HEK293 (cell line): ENCODE measurements around the gene DEPDC5.
A peak's percentile ranks its signal among the peaks of the same experiment; 100 is the strongest.

Experiments used
- BCL11B ChIP-seq: fragments of 450-650 bp; formaldehyde crosslinking; IDR thresholded peaks from 2 replicates; pipeline ENCODE4 v1.5.1; 2016; ENCODE audit warnings: low read depth, missing biosample characterization, missing genetic modification characterization
- IKZF3 ChIP-seq: fragments of 450-650 bp; IDR thresholded peaks from 2 replicates; pipeline ENCODE4 v1.5.0; 2018; ENCODE audit warnings: missing biosample characterization, mild to moderate bottlenecking, missing genetic modification characterization, moderate library complexity
- KLF1 ChIP-seq: fragments of 450-650 bp; formaldehyde crosslinking; IDR thresholded peaks from 2 replicates; pipeline ENCODE4 v1.5.1; 2016; ENCODE audit warnings: missing biosample characterization, missing genetic modification characterization
- KLF10 ChIP-seq: fragments of 450-650 bp; IDR thresholded peaks from 2 replicates; pipeline ENCODE4 v1.5.1; 2018; ENCODE audit warnings: missing biosample characterization, mild to moderate bottlenecking, missing genetic modification characterization
- KLF17 ChIP-seq: fragments of 450-650 bp; formaldehyde crosslinking; IDR thresholded peaks from 2 replicates; pipeline ENCODE4 v1.5.1; 2016; ENCODE audit warnings: missing biosample characterization, missing genetic modification characterization
- KLF7 ChIP-seq: fragments of 450-650 bp; formaldehyde crosslinking; IDR thresholded peaks from 2 replicates; pipeline ENCODE4 v1.5.1; 2016; ENCODE audit warnings: missing biosample characterization, missing genetic modification characterization, borderline replicate concordance
- YY1 ChIP-seq: fragments of 450-650 bp; formaldehyde crosslinking; IDR thresholded peaks from 2 replicates; pipeline ENCODE4 v1.5.1; 2018; ENCODE audit warnings: missing biosample characterization, missing genetic modification characterization
- YY2 ChIP-seq: fragments of 450-650 bp; formaldehyde crosslinking; IDR thresholded peaks from 2 replicates; pipeline ENCODE4 v1.5.1; 2016; ENCODE audit warnings: missing biosample characterization, missing genetic modification characterization
- ZBTB21 ChIP-seq: fragments of 450-650 bp; formaldehyde crosslinking; IDR thresholded peaks from 2 replicates; pipeline ENCODE4 v1.5.1; 2017; ENCODE audit warnings: missing biosample characterization, missing genetic modification characterization
- ZBTB48 ChIP-seq: fragments of 450-650 bp; formaldehyde crosslinking; IDR thresholded peaks from 2 replicates; pipeline ENCODE4 v1.5.1; 2016; ENCODE audit warnings: missing biosample characterization, missing genetic modification characterization
- ZBTB7A ChIP-seq: fragments of 450-650 bp; formaldehyde crosslinking; IDR thresholded peaks from 2 replicates; pipeline ENCODE4 v1.5.1; 2016; ENCODE audit warnings: low read depth, missing biosample characterization, missing genetic modification characterization
- ZBTB8A ChIP-seq: fragments of 450-650 bp; formaldehyde crosslinking; IDR thresholded peaks from 2 replicates; pipeline ENCODE4 v1.5.1; 2016; ENCODE audit warnings: missing biosample characterization, missing genetic modification characterization
- ZFHX2 ChIP-seq: fragments of 450-650 bp; formaldehyde crosslinking; conservative IDR thresholded peaks from 2 replicates; pipeline ENCODE4 v1.5.1; 2016; ENCODE audit warnings: missing biosample characterization, missing genetic modification characterization
- ZFP3 ChIP-seq: fragments of 450-650 bp; formaldehyde crosslinking; IDR thresholded peaks from 2 replicates; pipeline ENCODE4 v1.5.1; 2016; ENCODE audit warnings: low read depth, missing biosample characterization, missing genetic modification characterization
- ZNF112 ChIP-seq: fragments of 450-650 bp; formaldehyde crosslinking; IDR thresholded peaks from 2 replicates; pipeline ENCODE4 v1.5.0; 2017; ENCODE audit warnings: missing biosample characterization, missing genetic modification characterization
- ZNF140 ChIP-seq: fragments of 450-650 bp; formaldehyde crosslinking; IDR thresholded peaks from 2 replicates; pipeline ENCODE4 v1.5.1; 2016; ENCODE audit warnings: missing biosample characterization, missing genetic modification characterization
- ZNF24 ChIP-seq: fragments of 450-650 bp; formaldehyde crosslinking; IDR thresholded peaks from 2 replicates; pipeline ENCODE4 v1.5.1; 2016; ENCODE audit warnings: missing biosample characterization, missing genetic modification characterization
- ZNF449 ChIP-seq: fragments of 450-650 bp; formaldehyde crosslinking; IDR thresholded peaks from 2 replicates; pipeline ENCODE4 v1.5.1; 2017; ENCODE audit warnings: missing biosample characterization, mild to moderate bottlenecking, missing genetic modification characterization, moderate library complexity
- ZNF514 ChIP-seq: fragments of 450-650 bp; formaldehyde crosslinking; IDR thresholded peaks from 2 replicates; pipeline ENCODE4 v1.5.1; 2016; ENCODE audit warnings: missing biosample characterization, missing genetic modification characterization
- ZNF560 ChIP-seq: fragments of 450-650 bp; formaldehyde crosslinking; IDR thresholded peaks from 2 replicates; pipeline ENCODE4 v1.5.1; 2017; ENCODE audit warnings: missing biosample characterization, missing genetic modification characterization, borderline replicate concordance
- ZNF664 ChIP-seq: fragments of 450-650 bp; formaldehyde crosslinking; IDR thresholded peaks from 2 replicates; pipeline ENCODE4 v1.5.1; 2016; ENCODE audit warnings: missing biosample characterization, missing genetic modification characterization
- ZNF692 ChIP-seq: fragments of 450-650 bp; formaldehyde crosslinking; IDR thresholded peaks from 2 replicates; pipeline ENCODE4 v1.5.1; 2016; ENCODE audit warnings: missing biosample characterization, missing genetic modification characterization
- ZNF837 ChIP-seq: fragments of 450-650 bp; formaldehyde crosslinking; IDR thresholded peaks from 2 replicates; pipeline ENCODE4 v1.5.1; 2016; ENCODE audit warnings: missing biosample characterization, missing genetic modification characterization
- TF ChIP-seq, protein P1 (sequence below): fragments of 450-650 bp; formaldehyde crosslinking; IDR thresholded peaks from 2 replicates; pipeline ENCODE4 v1.5.1; 2016; ENCODE audit warnings: missing biosample characterization, missing genetic modification characterization
- TF ChIP-seq, protein P2 (sequence below): fragments of 450-650 bp; formaldehyde crosslinking; IDR thresholded peaks from 2 replicates; pipeline ENCODE4 v1.5.1; 2016; ENCODE audit warnings: missing biosample characterization, missing genetic modification characterization
- TF ChIP-seq, protein P3 (sequence below): fragments of 450-650 bp; formaldehyde crosslinking; IDR thresholded peaks from 2 replicates; pipeline ENCODE4 v1.5.1; 2017; ENCODE audit warnings: missing biosample characterization, missing genetic modification characterization
- TF ChIP-seq, protein P4 (sequence below): fragments of 450-650 bp; formaldehyde crosslinking; IDR thresholded peaks from 2 replicates; pipeline ENCODE4 v1.5.1; 2016; ENCODE audit warnings: missing biosample characterization, missing genetic modification characterization

Gene DEPDC5

DNA sequence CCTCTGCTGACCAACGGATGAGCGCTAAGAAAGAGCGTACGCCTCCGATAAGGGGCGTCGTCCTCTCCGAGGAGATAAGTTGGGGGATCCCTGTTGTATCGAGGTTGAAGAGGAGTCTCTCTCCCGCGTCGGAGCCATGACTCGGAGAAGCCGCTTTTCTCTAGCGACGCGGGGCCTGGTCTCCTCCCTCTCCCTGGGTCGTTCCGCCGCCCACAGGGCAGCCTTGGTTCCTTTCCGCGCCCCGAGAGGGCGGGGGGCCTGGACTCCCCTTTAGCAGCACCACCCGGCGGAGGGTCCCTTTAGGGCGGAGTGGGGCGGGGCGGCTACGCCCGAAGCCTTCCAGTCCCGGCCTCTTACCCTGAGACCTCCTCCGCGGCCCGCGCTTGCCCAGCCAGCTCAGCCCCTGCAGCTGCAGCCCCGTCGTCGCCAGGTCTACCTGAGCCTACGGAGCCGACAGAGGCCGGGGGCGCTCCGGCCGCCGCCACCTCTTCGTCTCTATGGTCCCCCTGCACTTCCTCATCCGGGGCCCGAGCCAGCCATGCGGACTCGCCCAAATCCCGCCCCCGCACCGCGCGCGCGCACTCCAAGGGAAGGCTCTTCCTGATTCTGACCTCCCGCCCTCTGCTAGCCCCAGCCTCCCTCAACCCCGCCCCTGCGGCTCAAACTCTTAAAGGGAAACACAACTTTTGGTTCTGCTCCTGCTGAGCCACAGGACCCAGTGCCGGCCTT lies 4.0 kb upstream of the DEPDC5 start, which contains the start of gene PRR14L (continued):
- TF ChIP-seq, protein P1, sequence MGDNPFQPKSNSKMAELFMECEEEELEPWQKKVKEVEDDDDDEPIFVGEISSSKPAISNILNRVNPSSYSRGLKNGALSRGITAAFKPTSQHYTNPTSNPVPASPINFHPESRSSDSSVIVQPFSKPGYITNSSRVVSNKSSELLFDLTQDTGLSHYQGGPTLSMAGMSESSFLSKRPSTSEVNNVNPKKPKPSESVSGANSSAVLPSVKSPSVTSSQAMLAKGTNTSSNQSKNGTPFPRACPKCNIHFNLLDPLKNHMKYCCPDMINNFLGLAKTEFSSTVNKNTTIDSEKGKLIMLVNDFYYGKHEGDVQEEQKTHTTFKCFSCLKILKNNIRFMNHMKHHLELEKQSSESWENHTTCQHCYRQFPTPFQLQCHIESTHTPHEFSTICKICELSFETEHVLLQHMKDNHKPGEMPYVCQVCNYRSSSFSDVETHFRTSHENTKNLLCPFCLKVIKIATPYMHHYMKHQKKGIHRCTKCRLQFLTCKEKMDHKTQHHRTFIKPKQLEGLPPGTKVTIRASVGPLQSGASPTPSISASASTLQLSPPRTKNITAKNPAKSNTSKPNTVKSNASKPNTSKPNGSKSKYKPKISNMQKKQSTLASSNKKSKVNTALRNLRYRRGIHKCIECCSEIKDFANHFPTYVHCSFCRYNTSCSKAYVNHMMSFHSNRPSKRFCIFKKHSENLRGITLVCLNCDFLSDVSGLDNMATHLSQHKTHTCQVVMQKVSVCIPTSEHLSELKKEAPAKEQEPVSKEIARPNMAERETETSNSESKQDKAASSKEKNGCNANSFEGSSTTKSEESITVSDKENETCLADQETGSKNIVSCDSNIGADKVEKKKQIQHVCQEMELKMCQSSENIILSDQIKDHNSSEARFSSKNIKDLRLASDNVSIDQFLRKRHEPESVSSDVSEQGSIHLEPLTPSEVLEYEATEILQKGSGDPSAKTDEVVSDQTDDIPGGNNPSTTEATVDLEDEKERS (tag by site-specific recombination): no peak
- no peak; the same call in 1 of the 2 replicates for TF ChIP-seq KLF17 (tag by site-specific recombination)
- TF ChIP-seq ZBTB8A: peak; percentile 94
- 0 out of 2 replicates have a peak, but pooled peaks have one; percentile 41 for TF ChIP-seq ZBTB7A
- no peak; the same call in 1 of the 2 replicates for TF ChIP-seq ZNF692 (tag by site-specific recombination)
- TF ChIP-seq YY2: peak; percentile 53
- 0 out of 2 replicates have a peak, but pooled peaks have one; percentile 38 for TF ChIP-seq ZNF24 (tag by site-specific recombination)
- TF ChIP-seq, protein P2, sequence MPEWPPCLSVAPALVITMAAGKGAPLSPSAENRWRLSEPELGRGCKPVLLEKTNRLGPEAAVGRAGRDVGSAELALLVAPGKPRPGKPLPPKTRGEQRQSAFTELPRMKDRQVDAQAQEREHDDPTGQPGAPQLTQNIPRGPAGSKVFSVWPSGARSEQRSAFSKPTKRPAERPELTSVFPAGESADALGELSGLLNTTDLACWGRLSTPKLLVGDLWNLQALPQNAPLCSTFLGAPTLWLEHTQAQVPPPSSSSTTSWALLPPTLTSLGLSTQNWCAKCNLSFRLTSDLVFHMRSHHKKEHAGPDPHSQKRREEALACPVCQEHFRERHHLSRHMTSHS (tag by site-specific recombination): no peak
- TF ChIP-seq ZBTB21: no peak
- no peak for TF ChIP-seq ZNF140
- TF ChIP-seq, protein P3, sequence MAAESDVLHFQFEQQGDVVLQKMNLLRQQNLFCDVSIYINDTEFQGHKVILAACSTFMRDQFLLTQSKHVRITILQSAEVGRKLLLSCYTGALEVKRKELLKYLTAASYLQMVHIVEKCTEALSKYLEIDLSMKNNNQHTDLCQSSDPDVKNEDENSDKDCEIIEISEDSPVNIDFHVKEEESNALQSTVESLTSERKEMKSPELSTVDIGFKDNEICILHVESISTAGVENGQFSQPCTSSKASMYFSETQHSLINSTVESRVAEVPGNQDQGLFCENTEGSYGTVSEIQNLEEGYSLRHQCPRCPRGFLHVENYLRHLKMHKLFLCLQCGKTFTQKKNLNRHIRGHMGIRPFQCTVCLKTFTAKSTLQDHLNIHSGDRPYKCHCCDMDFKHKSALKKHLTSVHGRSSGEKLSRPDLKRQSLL (tag by site-specific recombination): peak; percentile 32; the same call in 1 of the 2 replicates
- no peak for TF ChIP-seq ZNF112 (tag by site-specific recombination)
- no peak for TF ChIP-seq ZFP3 (tag by site-specific recombination)
- no peak for TF ChIP-seq ZNF837
- peak; percentile 55; the same call in 1 of the 2 replicates for TF ChIP-seq ZBTB48
- TF ChIP-seq ZNF560 (tag by site-specific recombination): no peak
- no peak for TF ChIP-seq IKZF3
- no peak for TF ChIP-seq ZNF514 (tag by site-specific recombination)
- peak; percentile 86 for TF ChIP-seq KLF10 (tag by site-specific recombination)
- TF ChIP-seq, protein P4, sequence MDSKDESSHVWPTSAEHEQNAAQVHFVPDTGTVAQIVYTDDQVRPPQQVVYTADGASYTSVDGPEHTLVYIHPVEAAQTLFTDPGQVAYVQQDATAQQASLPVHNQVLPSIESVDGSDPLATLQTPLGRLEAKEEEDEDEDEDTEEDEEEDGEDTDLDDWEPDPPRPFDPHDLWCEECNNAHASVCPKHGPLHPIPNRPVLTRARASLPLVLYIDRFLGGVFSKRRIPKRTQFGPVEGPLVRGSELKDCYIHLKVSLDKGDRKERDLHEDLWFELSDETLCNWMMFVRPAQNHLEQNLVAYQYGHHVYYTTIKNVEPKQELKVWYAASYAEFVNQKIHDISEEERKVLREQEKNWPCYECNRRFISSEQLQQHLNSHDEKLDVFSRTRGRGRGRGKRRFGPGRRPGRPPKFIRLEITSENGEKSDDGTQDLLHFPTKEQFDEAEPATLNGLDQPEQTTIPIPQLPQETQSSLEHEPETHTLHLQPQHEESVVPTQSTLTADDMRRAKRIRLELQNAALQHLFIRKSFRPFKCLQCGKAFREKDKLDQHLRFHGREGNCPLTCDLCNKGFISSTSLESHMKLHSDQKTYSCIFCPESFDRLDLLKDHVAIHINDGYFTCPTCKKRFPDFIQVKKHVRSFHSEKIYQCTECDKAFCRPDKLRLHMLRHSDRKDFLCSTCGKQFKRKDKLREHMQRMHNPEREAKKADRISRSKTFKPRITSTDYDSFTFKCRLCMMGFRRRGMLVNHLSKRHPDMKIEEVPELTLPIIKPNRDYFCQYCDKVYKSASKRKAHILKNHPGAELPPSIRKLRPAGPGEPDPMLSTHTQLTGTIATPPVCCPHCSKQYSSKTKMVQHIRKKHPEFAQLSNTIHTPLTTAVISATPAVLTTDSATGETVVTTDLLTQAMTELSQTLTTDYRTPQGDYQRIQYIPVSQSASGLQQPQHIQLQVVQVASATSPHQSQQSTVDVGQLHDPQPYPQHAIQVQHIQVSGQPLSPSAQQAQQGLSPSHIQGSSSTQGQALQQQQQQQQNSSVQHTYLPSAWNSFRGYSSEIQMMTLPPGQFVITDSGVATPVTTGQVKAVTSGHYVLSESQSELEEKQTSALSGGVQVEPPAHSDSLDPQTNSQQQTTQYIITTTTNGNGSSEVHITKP (tag by site-specific recombination): peak; percentile 83
- TF ChIP-seq KLF7 (tag by site-specific recombination): peak; percentile 70
- no peak for TF ChIP-seq ZNF664
- TF ChIP-seq ZFHX2 (tag by site-specific recombination): peak; percentile 94
- TF ChIP-seq ZNF449 (tag by site-specific recombination): no peak
- peak; percentile 97 for TF ChIP-seq KLF1
- peak; percentile 73; the same call in 1 of the 2 replicates for TF ChIP-seq BCL11B (tag by site-specific recombination)
- peak; percentile 59 for TF ChIP-seq YY1
